Hematopoietic multipotent progenitor cell treated with erythropoietin and hydrocortisone succinate and interleukin-3 and kit ligand, for 17 days (in vitro differentiated cells): ENCODE results near the gene NUDT13.

Source experiments
- DNase-seq: peaks from one replicate; pipeline ENCODE4 v3.0.0-alpha.2; 2015; ENCODE audit warnings: low spot score

Gene NUDT13

DNA sequence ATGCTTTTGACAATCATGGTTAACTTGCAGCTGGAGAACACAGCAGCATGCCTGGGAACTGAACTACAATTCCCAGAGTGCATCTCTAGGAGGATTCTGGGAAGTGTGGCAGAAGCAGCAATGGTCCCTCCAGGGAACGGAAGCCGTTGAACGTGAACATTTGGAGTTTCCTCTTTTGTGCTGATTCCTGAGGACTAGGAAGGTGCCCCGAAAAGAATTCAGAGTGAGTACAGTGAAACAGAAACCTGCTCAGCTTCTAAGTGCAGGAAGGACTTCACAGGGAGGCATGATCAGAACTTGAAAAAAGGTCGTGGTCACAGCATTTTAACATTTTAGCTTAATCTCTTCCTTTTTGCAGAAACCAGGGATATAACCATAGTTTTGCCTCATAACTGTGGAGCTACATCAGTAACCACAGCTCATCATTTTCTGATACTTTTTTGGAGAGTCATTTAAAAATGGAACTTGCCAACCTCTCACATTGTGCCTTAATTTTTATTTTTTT, at the start of gene NUDT13:
Gene NUDT13 (plus strand): TSS at position 111 of the 505 bp plus-strand sequence. CDS start 3,911 bp downstream, outside the sequence.
- peak; percentile 31 for DNase-seq

DNA sequence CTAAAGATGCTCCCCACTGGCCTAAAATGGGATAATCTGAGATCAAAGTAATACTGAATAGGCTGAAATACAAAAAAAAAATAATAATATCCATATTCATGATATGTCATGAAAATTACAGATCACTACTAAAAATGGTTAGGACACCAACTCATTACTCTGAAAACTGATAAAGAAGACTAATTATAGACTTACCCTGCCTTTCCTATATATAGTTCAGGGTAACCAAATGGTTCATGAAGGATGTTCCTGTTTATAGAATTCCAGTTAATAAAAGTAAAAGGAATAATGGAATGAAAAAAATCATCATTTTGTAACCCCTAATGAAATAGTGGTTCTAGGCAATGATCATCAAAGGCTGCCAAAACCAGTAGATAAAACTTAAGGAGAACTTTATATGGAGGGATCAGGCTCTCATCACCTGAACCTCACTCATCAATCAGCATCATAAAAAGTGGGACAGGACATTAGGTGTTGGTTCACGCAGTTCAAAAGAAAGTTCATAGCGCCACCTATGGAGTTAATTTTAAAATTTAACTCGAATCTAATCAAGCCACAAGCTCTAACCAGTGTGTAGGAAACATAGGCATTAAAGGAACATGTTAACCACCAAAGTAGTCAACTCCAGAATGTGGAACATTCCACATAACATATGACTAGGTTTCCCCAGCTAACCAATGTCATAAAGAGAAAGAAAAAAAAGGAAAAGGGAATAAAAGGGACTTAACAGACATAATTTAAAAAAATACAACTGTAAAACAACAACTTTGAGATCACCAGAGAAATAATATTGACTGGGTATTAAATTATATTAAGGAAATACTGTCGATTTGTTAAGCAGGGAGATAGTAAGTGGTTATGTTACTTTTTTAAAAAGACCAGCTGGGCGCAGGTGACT, 49.3 kb upstream of the NUDT13 start:
- peak; percentile 56 for DNase-seq

DNA sequence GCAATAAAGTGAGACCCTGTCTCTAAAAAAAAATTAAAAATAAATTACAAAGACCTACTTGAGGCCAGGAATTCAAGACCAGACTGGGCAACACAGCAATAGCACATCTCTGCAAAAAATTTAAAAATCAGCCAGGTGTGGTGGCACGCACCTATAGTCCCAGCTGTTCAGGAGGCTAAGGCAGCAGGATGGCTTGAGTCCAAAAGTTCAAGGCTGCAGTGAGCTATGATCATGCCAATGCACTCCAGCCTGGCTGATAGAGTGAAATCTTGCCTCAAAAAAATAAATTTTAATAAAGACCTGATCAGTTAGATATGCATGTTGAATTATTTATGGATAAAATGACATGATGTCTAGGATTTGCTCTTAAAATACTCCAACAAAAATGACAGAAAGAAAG, 48.5 kb upstream of the NUDT13 start:
- DNase-seq = no peak

DNA sequence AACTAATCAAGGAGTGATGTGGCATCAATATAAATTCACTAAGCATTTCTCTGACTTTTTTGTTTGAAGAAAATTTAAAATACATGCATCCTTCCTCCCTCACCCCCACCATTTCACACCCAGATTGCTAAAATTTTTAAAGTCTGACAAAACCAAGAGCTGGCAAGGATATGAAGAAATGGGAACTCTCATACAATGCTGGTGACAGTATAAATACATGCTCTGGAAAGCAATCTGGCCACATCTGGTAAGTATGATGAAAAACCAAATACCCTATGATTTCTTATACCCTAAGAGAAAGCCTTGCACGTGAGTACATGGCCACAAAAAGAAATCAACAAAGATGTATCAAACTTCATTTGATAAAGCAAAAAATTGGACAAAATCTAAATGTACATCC, 44.8 kb upstream of the NUDT13 start:
- DNase-seq = no peak

DNA sequence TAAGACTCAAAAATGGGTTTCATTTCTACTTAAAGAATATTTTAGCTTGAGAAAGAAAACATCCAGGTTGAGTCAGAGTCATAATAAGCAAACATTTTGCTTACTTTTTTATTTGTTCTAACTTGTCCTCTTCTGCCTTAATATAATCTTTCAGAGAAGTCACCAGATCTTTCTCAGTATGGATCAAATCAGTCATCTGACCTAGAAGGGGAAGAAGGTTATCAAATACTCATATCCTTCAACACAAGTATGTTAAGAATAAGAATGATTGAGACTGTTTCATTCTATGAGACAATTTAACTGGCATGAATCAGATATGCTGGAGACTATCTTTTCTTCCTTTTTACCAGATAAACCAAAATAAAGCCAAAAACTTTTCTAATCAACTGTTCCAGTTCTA, 36.6 kb upstream of the NUDT13 start:
- DNase-seq = no peak

DNA sequence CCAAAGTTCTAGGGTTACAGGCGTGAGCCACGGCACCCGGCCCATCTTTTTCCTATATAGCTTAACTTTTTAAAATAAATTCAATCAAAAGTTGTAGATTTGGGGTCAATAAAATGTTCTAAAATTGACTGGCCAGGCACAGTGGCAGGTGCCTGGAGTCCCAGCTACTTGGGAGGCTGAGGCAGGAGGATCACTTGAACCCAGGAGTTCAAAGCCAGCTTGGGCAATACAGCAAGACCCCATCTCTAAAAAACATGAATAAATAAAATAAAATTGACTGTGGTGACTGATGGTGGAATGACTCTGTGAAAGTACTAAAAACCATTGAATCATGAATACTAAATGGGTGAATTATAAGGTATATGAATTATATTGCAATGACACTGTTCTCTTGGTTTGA, 34.4 kb upstream of the NUDT13 start:
- DNase-seq = no peak

DNA sequence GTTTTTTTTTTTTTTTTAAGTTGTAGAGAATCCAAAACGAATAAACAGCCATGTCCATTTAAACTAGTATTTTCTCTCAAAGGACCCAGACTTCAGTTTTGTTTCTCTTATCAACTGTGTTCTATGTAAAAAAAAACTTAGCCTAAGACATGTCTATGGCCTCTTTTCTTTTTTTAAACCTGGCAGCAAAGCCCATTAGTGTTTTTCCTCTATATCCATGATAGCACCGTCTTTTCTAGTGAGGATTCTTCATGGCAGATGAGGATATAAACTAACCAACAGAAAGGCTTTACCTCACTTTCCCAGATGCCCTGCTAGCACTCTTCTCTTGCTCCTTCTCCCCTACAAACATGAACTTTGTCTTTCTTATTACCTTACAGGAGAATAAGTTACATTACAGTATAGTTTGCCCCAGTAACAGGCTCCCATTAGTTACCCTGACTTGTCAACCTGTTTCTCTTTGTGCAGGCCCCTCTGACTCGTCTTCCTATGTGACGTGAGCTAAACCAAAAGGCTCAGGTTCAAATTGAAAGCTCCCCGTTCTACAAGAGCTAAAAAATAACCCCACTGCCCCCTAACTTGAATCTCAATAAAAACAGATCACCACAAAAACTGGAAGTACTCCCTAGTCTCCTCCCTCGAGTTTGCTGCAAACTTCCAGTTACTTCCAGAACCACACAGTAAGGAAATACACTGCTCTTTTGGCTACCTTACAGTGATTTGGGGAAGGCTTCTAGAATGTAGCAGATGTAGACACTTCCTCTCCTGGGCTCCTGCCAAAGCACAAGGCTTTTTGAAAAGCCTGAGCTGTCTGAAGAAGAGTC, 33.7 kb upstream of the NUDT13 start:
- DNase-seq = no peak

DNA sequence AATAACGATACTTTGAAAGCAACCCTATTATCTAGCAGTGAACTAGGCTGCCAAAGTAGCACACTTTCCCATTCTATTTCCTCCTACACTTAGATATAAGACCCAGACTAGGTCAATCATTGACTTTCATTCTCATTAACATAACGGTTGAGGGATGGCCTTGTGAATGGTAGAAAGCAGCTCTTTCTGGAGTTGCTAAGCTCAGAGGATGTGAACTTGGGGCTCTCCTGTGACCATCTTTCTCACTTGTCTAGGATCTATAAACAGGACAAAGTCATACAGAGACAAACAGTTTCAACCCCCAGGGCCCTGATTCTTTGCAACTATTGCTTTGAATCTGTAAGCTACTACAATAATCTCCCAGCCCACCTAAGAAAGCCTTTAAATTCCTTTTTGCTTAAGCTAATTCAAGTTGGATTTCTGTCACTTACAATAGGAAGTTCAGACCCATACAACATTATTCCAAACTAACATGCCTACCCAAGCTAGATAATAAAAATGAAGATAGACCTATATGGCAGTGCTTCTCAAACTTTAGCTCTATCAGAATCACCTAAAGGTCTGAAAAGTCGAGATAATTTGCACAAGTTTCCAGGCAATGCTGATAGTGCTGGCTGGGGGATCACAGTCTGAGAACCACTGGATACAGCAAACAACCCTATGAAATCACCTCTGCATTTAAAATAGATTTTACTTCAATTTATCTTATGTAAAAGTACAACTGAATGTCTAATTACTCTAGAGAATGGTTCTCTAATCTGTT, 30.3 kb upstream of the NUDT13 start:
- no peak for DNase-seq

DNA sequence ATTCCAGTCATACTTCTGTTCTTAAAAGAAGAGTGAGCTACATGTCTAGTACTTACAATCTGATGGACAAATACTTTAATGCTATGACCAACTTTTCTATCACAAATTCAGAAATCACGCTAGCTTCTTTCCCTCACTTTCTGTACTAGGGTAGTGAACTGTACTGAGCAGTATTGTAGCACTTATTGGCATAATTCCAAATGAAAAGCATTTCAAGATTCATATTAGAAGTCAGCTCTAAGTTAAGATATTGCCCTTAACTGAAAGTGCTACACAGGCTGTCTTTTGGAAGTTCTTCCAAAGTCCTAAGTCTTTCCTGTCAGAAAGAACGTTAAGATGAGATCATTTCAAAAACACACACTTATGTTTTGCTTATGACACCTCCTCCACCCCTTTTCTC, 27.0 kb upstream of the NUDT13 start:
- no peak for DNase-seq

DNA sequence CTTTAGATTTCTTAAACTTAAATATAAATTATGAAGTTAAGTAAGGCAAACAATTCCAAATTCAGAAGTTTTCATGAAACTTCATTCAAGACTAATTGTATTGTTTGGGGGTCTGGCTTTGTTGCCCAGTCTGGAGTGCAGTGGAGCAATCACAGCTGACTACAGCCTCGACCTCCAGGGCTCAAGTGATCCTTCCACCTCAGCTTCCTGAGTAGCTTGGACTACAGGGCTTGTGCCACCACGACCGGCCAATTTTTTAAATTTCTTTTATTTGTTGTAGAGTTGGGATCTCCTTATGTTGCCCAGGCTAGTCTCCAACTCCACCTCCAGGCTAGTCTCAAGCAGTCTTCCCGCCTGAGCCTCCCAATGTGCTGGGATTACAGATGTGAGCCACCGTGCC, 26.0 kb upstream of the NUDT13 start:
- no peak for DNase-seq

DNA sequence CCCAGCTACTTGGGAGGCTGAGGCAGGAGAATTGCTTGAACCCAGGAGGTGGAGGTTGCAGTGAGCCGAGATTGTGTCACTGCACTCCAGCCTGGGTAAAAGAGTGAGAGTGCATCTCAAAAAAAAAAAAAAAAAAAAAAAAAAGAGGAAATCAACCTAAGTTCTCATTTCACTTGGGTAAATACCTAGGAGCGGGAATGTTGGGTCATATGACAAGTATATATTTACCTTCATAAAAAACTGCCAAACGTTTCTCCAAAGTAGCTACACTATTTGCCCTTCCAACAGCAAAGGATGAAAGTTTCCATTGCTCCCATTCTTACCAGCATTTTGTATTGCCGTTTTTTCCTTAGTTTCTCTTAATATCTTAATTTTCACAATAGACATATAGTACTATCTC, 23.4 kb upstream of the NUDT13 start:
- DNase-seq = no peak

DNA sequence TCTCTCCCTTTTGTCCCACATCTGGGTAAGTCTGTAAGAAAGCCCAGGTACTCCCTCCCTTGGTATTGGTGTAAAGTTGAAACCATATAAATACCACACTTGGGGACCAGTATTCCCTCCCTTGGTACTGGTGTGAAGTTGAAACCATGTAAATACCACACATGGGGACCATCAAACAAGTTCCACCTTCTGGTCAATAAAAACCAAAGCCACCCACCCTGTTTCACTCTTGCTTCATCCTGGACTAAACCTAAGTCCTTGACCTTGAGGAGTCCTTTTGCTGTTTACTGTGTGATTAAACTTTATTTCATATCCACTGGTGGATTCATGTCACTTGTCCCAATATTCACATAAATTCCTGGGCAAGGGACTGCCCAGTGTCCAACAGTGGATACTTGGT, 22.0 kb upstream of the NUDT13 start:
- no peak for DNase-seq

DNA sequence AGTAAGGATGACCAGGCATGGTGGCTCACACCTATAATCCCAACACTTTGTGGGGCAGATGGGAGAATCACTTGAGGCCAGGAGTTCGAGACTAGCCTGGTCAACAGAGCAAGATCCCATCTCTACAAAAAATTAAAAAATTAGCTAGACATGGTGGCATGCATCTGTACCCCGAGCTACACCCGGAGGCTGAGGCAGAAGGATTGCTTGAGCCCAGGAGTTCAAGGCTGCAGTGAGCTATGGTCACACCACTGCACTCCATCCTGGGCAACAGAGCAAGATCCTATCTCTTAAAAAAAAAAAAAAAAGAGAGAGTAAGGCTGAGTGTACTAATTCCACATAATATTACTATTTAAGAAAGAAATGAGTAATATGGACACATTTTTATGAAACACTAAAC, 17.4 kb upstream of the NUDT13 start:
- DNase-seq = no peak

DNA sequence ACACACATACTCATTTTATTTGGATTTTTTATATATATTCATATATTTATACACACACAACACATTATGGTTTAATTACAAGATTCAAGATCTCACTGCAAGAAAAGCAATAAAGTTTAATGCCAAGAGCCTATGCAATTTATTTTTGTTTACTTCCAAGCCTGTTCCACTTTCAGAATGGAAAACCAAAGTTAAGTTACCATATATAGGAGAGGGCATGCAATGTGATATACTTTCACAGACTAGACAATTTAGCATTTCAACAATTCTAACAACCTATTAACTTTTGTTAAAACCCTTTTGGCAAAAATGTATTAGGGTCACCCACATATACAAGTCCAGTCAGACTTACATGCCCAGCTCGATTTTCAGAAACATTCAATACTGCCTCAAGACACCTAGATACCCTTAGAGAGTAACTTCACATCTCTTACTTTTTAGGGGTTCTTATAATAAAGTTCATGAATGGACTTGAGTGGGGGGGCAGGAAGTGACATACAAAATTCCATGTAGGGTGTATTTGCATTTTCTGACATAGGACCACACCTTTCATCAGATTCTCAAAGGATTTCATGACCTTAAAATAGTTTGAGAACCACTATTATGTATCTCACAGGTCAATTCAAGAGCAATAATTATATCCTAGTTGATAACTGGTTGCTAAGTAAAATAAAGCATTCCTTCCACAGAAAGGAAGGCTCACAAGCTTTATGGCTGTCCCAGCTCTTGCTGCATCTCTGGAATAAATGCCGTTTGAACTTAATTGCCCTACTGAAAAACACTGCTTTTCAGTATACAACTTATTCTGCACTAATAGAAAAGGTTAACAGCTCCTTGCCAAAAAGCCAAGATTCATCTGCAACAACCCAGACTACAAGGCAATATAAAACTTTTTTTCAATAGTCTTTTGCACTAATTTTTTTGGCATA, 16.1 kb upstream of the NUDT13 start:
- DNase-seq = peak; percentile 16

DNA sequence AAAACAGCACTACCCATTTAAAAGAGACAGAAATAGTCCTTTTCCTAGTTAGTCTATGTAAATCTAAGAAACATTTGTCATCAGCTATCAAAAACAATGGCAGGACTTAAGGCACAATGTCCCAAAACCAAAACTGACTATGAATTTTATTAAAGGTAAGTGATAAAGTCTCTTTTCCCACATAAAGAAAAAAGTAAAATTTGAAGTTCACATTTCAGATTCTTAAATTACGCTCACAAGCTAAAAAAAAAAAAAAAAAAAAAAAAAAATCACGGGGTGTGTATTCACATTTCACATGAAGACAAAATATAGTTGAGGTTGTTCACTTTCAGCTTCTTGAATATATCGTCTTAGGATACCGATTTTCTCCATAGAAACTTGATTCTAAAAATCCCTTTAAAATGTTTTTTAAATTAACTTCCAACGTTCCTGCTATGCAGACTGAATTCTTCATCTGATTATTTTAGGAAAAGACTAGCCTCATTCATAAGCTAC, 15.2 kb upstream of the NUDT13 start:
- no peak for DNase-seq

DNA sequence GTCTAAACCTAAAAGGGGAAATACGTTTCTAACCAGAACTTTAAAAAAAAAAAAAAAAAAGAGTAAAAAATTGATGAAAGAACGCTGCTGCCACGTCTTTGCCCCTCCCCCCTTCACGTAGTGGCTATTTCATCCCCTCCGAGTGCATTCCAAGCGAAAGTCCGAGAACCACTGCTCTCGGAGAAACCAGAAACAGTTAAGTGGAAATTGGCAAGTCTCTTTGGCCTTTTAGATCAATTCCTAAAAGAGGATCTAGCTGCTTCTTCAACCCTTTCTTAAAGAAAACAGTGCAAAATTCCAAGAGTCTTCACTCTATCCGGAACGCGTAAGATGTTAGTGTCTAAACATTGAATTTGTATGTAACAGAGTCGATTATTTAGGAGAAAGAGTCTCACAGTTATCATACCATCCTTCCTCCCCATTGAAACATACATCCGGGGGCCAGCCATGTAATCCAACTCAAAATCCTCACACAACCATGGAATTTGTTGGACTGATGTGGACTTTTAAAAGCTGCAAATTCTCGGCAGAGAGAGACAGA, 14.7 kb upstream of the NUDT13 start:
- peak; percentile 51 for DNase-seq

DNA sequence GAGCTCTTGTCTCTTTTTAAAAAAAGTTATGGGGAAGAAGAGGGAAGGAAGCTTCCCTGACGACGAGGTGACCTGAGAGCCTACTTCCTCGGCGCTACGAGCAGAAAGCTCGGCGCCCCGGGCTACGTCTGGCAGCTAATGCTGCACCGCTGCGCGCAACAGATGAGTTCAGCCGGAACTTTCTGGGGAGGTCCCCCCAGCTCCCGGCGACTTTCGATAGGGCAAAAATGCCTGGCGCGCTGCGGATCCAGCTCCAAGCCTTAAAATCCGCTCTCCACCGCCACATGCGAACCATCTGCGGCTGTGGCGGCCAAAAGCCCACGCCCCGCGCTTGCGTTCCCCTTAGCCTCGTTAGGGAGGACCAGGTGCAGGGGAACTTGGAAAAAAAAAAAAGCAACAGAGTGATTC, 14.2 kb upstream of the NUDT13 start:
- peak; percentile 62 for DNase-seq

DNA sequence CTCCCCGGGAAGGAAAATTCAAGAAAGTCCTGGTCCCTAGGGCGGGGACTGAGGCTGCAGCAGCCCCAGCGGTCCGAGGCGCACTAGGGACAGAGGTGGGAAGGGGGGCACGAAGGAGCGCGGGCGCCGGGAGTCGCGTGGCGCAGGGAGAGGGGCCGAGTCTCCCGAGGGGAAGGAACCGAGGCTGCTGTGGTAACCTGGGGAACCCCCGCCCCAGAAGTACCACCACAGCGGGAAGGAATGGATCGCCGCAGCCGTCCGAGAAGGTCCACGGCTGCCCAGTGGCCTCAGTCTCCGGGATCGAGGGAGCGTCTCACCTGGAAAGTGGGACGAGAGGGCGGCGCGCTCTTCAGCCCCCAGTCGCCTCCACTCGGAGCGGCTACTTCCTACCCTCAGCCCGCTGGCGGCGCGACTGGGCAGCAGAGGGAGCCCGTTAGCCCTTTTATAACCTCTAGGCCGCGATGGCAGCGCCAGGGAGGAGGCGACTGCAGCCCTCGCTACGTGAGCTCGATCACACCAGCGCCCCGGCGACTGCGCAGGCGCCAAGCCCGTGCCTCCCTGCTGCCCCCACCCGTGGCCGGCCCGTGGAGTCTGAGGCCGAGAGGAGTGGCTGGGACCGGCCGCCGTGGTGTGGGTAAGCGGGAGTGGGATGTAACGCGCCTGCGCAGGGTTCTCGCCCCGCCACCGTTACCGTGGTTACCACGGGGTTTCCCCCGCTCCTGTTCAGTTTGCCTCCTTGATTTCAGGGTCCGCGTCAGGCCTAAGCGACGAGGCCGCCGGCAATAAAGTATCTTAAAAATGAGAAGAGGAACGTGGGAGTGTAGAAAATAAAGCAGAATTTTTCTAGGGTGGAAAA, 13.6 kb upstream of the NUDT13 start, which contains the start of gene P4HA1:
Gene P4HA1 (minus strand): TSS at position 418 of the 856 bp plus-strand sequence. CDS start 21,983 bp downstream, outside the sequence.
- peak; percentile 98 for DNase-seq

DNA sequence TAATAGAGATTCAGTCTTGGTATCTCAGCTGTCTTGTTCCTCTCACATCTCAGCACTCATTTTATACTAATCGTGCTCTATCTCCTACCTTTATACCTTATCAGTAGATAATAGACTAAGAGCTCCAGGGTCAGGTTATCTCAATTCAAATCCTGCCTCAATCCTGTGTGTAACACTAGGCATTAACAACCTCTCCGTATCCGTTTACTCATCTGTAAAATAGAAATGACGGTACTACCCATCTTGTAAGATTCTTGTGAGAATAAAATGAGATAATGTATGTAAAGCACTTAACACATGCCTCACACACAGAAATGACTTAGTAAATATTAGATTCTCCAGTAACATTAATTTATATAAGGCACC, 13.0 kb upstream of the NUDT13 start:
- DNase-seq = no peak

DNA sequence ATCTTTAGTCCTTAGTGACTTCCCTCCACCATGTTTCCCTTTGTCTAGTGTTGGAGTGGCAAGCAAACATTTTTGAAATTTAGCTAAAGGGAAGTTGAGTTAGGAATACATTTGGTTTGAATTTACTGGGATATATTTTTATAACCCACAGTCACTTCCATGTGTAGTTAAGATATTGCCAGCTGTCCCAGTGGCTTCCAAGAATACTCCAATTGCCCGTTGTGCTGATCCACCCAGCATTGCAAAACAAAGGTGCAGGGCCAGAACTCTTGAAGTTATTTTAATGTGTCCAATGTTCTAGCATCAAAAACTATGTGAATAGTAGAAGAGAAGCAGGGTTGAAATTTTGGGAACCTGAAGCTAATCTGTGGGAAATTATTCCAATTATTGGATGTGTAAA, 11.1 kb upstream of the NUDT13 start:
- no peak for DNase-seq
